ENCODE data around the gene CNTN2.

The CNTN2 gene

GRCh38 chr1:205043866-205044265 is 854 bp downstream of the CNTN2 start:
- no peak overlapping the region for H3K9ac ChIP-seq (ENCODE audit: low read length)
- H3K36me3 ChIP-seq (ENCODE audit: control insufficient read depth, insufficient read depth, low read length, severe bottlenecking): no peaks in the 10 kb centered on the region
- no peaks in the 10 kb centered on the region for H3K9me3 ChIP-seq (ENCODE audit: control insufficient read depth, low read length)
- peaks cover 84% of the 10 kb centered on the region for H3K27me3 ChIP-seq (replicated peaks; ENCODE audit: control insufficient read depth, insufficient read depth, low read length)
- H3K4me1 ChIP-seq (ENCODE audit: control insufficient read depth, insufficient read depth, low read length): no peaks in the 10 kb centered on the region
- H3K4me3 ChIP-seq (ENCODE audit: low read length): no peak overlapping the region
- DNase-seq (ENCODE audit: low read depth): no peak

- Histone ChIP-seq H3K9me3 (ENCODE audit: control insufficient read depth, low read length) (no peaks in the 10 kb centered on the region), H3K4me3 (ENCODE audit: low read length) (no peak overlapping the region), H3K27me3 (replicated peaks; ENCODE audit: control insufficient read depth, insufficient read depth, low read length) (peaks cover 84% of the 10 kb centered on the region), H3K36me3 (ENCODE audit: control insufficient read depth, insufficient read depth, low read length, severe bottlenecking) (no peaks in the 10 kb centered on the region), H3K9ac (ENCODE audit: low read length) (no peak overlapping the region), H3K4me1 (ENCODE audit: control insufficient read depth, insufficient read depth, low read length) (peaks cover 2% of the 10 kb centered on the region)
- DNase-seq (ENCODE audit: low read depth): no peak
Observed at GRCh38 chr1:205044741-205045140, 1.7 kb downstream of the CNTN2 start.

- H3K27me3 ChIP-seq (replicated peaks; ENCODE audit: control insufficient read depth, insufficient read depth, low read length): peaks cover 84% of the 10 kb centered on the region
- no peak overlapping the region for H3K4me3 ChIP-seq (ENCODE audit: low read length)
- peaks cover 2% of the 10 kb centered on the region for H3K4me1 ChIP-seq (ENCODE audit: control insufficient read depth, insufficient read depth, low read length)
- DNase-seq (ENCODE audit: low read depth): no peak
- no peaks in the 10 kb centered on the region for H3K9me3 ChIP-seq (ENCODE audit: control insufficient read depth, low read length)
- H3K36me3 ChIP-seq (ENCODE audit: control insufficient read depth, insufficient read depth, low read length, severe bottlenecking): no peaks in the 10 kb centered on the region
- no peak overlapping the region for H3K9ac ChIP-seq (ENCODE audit: low read length)
Observed at GRCh38 chr1:205045146-205045545, 2.1 kb downstream of the CNTN2 start.

- H3K27me3 ChIP-seq (replicated peaks; ENCODE audit: control insufficient read depth, insufficient read depth, low read length): peaks cover 85% of the 10 kb centered on the region
- H3K36me3 ChIP-seq (ENCODE audit: control insufficient read depth, insufficient read depth, low read length, severe bottlenecking): no peaks in the 10 kb centered on the region
- no peak for DNase-seq (ENCODE audit: low read depth)
- H3K9ac ChIP-seq (ENCODE audit: low read length): no peak overlapping the region
- peaks cover 2% of the 10 kb centered on the region for H3K4me1 ChIP-seq (ENCODE audit: control insufficient read depth, insufficient read depth, low read length)
- H3K4me3 ChIP-seq (ENCODE audit: low read length): no peak overlapping the region
- no peaks in the 10 kb centered on the region for H3K9me3 ChIP-seq (ENCODE audit: control insufficient read depth, low read length)
Observed at GRCh38 chr1:205046870-205047269, 3.9 kb downstream of the CNTN2 start.

GRCh38 chr1:205047764-205048231 is 4.8 kb downstream of the CNTN2 start:
- Histone ChIP-seq H3K36me3 (ENCODE audit: control insufficient read depth, insufficient read depth, low read length, severe bottlenecking) (no peaks in the 10 kb centered on the region), H3K27me3 (replicated peaks; ENCODE audit: control insufficient read depth, insufficient read depth, low read length) (peaks cover 89% of the 10 kb centered on the region), H3K4me3 (ENCODE audit: low read length) (no peak overlapping the region), H3K9me3 (ENCODE audit: control insufficient read depth, low read length) (no peaks in the 10 kb centered on the region), H3K9ac (ENCODE audit: low read length) (no peak overlapping the region), H3K4me1 (ENCODE audit: control insufficient read depth, insufficient read depth, low read length) (peaks cover 2% of the 10 kb centered on the region)
- no peak for DNase-seq (ENCODE audit: low read depth)

GRCh38 chr1:205048382-205048781 is 5.4 kb downstream of the CNTN2 start:
- Histone ChIP-seq H3K4me1 (ENCODE audit: control insufficient read depth, insufficient read depth, low read length) (peaks cover 2% of the 10 kb centered on the region), H3K4me3 (ENCODE audit: low read length) (no peak overlapping the region), H3K9ac (ENCODE audit: low read length) (no peak overlapping the region), H3K9me3 (ENCODE audit: control insufficient read depth, low read length) (no peaks in the 10 kb centered on the region), H3K36me3 (ENCODE audit: control insufficient read depth, insufficient read depth, low read length, severe bottlenecking) (no peaks in the 10 kb centered on the region), H3K27me3 (replicated peaks; ENCODE audit: control insufficient read depth, insufficient read depth, low read length) (peaks cover 95% of the 10 kb centered on the region)
- DNase-seq (ENCODE audit: low read depth): no peak

GRCh38 chr1:205049479-205049878 is 6.5 kb downstream of the CNTN2 start:
- no peaks in the 10 kb centered on the region for H3K9me3 ChIP-seq (ENCODE audit: control insufficient read depth, low read length)
- no peak for DNase-seq (ENCODE audit: low read depth)
- H3K4me3 ChIP-seq (ENCODE audit: low read length): no peak overlapping the region
- H3K4me1 ChIP-seq (ENCODE audit: control insufficient read depth, insufficient read depth, low read length): peaks cover 2% of the 10 kb centered on the region
- H3K27me3 ChIP-seq (replicated peaks; ENCODE audit: control insufficient read depth, insufficient read depth, low read length): peaks cover 95% of the 10 kb centered on the region
- H3K9ac ChIP-seq (ENCODE audit: low read length): no peak overlapping the region
- no peaks in the 10 kb centered on the region for H3K36me3 ChIP-seq (ENCODE audit: control insufficient read depth, insufficient read depth, low read length, severe bottlenecking)

- peaks cover 2% of the 10 kb centered on the region for H3K4me1 ChIP-seq (ENCODE audit: control insufficient read depth, insufficient read depth, low read length)
- H3K27me3 ChIP-seq (replicated peaks; ENCODE audit: control insufficient read depth, insufficient read depth, low read length): peaks cover 90% of the 10 kb centered on the region
- DNase-seq (ENCODE audit: low read depth): no peak
Observed at GRCh38 chr1:205052690-205053089, 9.7 kb downstream of the CNTN2 start.

GRCh38 chr1:205053296-205053695 is 10.3 kb downstream of the CNTN2 start:
- no peaks in the 10 kb centered on the region for H3K9me3 ChIP-seq (ENCODE audit: control insufficient read depth, low read length)
- no peak for DNase-seq (ENCODE audit: low read depth)
- H3K36me3 ChIP-seq (ENCODE audit: control insufficient read depth, insufficient read depth, low read length, severe bottlenecking): no peaks in the 10 kb centered on the region
- peaks cover 84% of the 10 kb centered on the region for H3K27me3 ChIP-seq (replicated peaks; ENCODE audit: control insufficient read depth, insufficient read depth, low read length)
- no peak overlapping the region for H3K9ac ChIP-seq (ENCODE audit: low read length)
- no peak overlapping the region for H3K4me3 ChIP-seq (ENCODE audit: low read length)
- peaks cover 2% of the 10 kb centered on the region for H3K4me1 ChIP-seq (ENCODE audit: control insufficient read depth, insufficient read depth, low read length)

More at GRCh38 chr1:205052690-205053089, 9.7 kb downstream of the CNTN2 start:
- no peak overlapping the region for H3K4me3 ChIP-seq (ENCODE audit: low read length)
- no peaks in the 10 kb centered on the region for H3K36me3 ChIP-seq (ENCODE audit: control insufficient read depth, insufficient read depth, low read length, severe bottlenecking)
- H3K9me3 ChIP-seq (ENCODE audit: control insufficient read depth, low read length): no peaks in the 10 kb centered on the region
- H3K9ac ChIP-seq (ENCODE audit: low read length): no peak overlapping the region

- Histone ChIP-seq H3K9me3 (ENCODE audit: control insufficient read depth, low read length) (no peaks in the 10 kb centered on the region), H3K36me3 (ENCODE audit: control insufficient read depth, insufficient read depth, low read length, severe bottlenecking) (no peaks in the 10 kb centered on the region), H3K4me3 (ENCODE audit: low read length) (no peak overlapping the region), H3K9ac (ENCODE audit: low read length) (no peak overlapping the region), H3K4me1 (ENCODE audit: control insufficient read depth, insufficient read depth, low read length) (peaks cover 2% of the 10 kb centered on the region), H3K27me3 (replicated peaks; ENCODE audit: control insufficient read depth, insufficient read depth, low read length) (peaks cover 83% of the 10 kb centered on the region)
- no peak for DNase-seq (ENCODE audit: low read depth)
Observed at GRCh38 chr1:205054013-205054412, 11.0 kb downstream of the CNTN2 start.

- Histone ChIP-seq H3K4me3 (ENCODE audit: low read length) (no peak overlapping the region), H3K27me3 (replicated peaks; ENCODE audit: control insufficient read depth, insufficient read depth, low read length) (peaks cover 71% of the 10 kb centered on the region), H3K36me3 (ENCODE audit: control insufficient read depth, insufficient read depth, low read length, severe bottlenecking) (no peaks in the 10 kb centered on the region), H3K4me1 (ENCODE audit: control insufficient read depth, insufficient read depth, low read length) (no peaks in the 10 kb centered on the region), H3K9me3 (ENCODE audit: control insufficient read depth, low read length) (no peaks in the 10 kb centered on the region), H3K9ac (ENCODE audit: low read length) (no peak overlapping the region)
- no peak for DNase-seq (ENCODE audit: low read depth)
Observed at GRCh38 chr1:205056188-205056611, 13.2 kb downstream of the CNTN2 start.

GRCh38 chr1:205056956-205057568 is 14.1 kb downstream of the CNTN2 start:
- no peak overlapping the region for H3K4me3 ChIP-seq (ENCODE audit: low read length)
- H3K9me3 ChIP-seq (ENCODE audit: control insufficient read depth, low read length): no peaks in the 10 kb centered on the region
- no peak for DNase-seq (ENCODE audit: low read depth)
- no peaks in the 10 kb centered on the region for H3K4me1 ChIP-seq (ENCODE audit: control insufficient read depth, insufficient read depth, low read length)
- peaks cover 66% of the 10 kb centered on the region for H3K27me3 ChIP-seq (replicated peaks; ENCODE audit: control insufficient read depth, insufficient read depth, low read length)
- H3K9ac ChIP-seq (ENCODE audit: low read length): no peak overlapping the region
- H3K36me3 ChIP-seq (ENCODE audit: control insufficient read depth, insufficient read depth, low read length, severe bottlenecking): no peaks in the 10 kb centered on the region
